HL-60/S4 (cell line): ENCODE results near the gene MYL6B.

Source experiments
- in situ Hi-C: fragments of 300-500 bp; cut with MboI; formaldehyde crosslinking; loops from 2 replicates; pipeline ENCODE4 v1.14.3; 2022; ENCODE audit warnings: low sequenced_read_pairs

MYL6B gene

DNA sequence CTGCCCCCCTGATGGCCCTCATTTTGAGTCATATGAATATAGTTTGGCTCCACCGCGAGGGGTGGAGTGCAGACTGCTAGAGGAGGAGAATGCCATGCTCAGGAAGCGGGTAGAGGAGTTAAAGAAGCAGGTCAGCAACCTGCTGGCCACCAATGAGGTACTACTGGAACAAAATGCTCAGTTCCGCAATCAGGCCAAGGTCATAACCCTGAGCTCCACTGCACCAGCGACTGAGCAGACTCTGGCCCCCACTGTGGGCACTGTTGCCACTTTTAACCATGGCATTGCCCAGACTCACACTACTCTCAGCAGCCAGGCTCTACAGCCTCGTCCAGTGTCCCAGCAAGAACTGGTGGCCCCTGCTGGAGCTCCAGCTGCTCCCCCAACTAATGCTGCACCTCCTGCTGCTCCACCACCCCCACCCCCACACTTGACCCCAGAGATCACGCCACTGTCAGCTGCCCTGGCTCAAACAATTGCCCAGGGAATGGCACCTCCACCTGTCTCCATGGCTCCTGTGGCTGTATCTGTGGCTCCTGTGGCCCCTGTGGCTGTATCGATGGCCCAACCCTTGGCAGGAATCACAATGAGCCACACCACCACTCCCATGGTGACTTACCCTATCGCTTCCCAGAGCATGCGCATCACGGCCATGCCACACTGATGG, 31.1 kb upstream of the MYL6B start:
- in situ Hi-C loops = loop anchor here (10.0 kb wide), 1 partner anchor 343 kb away; the partner anchor contains the start of gene SPRYD4

- in situ Hi-C loops = loop anchor here (10.0 kb wide), 1 partner anchor 342 kb away; the partner anchor contains the start of gene SPRYD4
Measured at GRCh38 chr12:56122637-56123036, 29.8 kb upstream of the MYL6B start.

DNA sequence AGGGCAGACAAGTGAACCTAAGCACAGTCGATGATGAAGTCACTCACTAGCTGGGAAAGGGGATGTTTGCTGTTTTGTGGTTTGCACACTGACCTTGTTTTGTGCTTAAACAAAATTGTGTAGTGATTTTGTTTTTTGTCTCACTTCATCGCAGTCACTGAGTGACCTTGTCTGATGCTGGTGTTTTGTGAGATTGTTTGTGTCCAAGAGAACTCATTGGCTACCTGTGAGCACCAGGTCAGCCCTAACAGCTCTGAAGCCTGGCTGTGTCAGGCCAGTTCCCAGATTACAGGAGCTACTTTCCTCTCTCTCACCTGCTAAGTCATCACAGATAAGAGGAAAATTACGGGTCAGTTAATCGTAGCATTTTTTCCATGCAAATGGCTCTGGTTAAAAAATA, 28.3 kb upstream of the MYL6B start:
- in situ Hi-C loops = loop anchor here (10.0 kb wide), 1 partner anchor 341 kb away; the partner anchor contains the start of gene SPRYD4

DNA sequence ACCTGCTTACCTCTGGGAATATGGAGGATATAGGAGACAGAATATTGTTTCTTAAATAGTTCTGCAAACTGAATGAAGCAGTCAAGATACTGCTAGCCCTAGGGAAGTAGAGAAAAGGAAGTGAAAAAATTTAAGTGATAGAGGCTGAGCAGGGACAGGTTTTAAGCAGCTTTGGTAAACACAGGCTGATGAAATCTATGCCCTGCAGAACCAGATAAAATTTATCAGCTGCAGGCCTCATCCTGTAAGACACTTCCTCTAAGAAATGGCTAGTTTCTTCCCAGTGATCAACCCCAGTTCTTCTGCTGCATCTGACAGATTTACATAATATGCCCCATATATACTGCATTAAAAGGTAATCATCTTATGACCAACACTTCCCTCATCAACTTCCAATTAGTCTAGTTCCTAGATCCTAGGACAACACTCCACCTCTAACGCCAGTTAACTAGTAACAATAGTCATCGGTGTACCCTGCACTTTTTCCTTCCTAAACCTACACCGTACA, 25.6 kb upstream of the MYL6B start:
- in situ Hi-C loops = loop anchor here (10.0 kb wide), 1 partner anchor 338 kb away; the partner anchor contains the start of gene SPRYD4

- in situ Hi-C loops = loop anchor here (10.0 kb wide), 1 partner anchor 337 kb away; the partner anchor contains the start of gene SPRYD4
Measured at GRCh38 chr12:56127485-56127887, 24.9 kb upstream of the MYL6B start.

DNA sequence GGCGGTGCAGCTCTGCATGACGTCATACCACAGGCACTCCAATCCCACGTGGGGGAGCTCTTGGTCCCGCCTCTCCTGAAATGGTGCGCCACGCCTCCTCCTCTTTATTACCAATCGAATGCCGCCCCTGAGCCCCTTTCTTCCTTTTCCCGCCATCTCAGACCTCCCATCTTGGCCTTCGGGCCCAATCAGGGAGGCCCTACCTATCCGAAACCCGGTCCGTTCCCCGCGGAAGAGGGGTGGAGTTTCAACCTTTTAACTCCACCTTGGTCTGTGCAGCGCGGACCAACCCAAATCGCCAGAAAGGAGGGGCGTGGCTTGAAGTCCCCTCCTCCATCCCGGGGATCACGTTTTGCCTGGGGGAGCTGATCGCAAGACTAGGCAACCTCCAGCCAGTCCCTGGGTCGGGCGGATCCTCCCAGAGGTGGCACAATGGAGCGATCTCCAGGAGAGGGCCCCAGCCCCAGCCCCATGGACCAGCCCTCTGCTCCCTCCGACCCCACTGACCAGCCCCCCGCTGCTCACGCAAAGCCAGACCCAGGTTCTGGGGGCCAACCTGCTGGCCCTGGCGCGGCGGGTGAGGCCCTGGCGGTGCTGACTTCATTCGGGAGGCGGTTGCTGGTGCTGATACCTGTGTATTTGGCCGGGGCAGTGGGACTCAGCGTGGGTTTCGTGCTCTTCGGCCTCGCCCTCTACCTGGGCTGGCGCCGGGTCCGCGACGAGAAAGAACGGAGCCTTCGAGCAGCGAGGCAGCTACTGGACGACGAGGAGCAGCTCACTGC, 24.3 kb upstream of the MYL6B start, which contains the start of gene ESYT1:
Gene ESYT1 (plus strand): TSS at position 380 of the 782 bp plus-strand sequence. CDS start 53 bp downstream, at position 433.
- in situ Hi-C loops = loop anchor here (10.0 kb wide), 1 partner anchor 337 kb away; the partner anchor contains the start of gene SPRYD4

GRCh38 chr12:56128670-56129205, 23.6 kb upstream of the MYL6B start:
- in situ Hi-C loops = loop anchor here (10.0 kb wide), 1 partner anchor 336 kb away; the partner anchor contains the start of gene SPRYD4

DNA sequence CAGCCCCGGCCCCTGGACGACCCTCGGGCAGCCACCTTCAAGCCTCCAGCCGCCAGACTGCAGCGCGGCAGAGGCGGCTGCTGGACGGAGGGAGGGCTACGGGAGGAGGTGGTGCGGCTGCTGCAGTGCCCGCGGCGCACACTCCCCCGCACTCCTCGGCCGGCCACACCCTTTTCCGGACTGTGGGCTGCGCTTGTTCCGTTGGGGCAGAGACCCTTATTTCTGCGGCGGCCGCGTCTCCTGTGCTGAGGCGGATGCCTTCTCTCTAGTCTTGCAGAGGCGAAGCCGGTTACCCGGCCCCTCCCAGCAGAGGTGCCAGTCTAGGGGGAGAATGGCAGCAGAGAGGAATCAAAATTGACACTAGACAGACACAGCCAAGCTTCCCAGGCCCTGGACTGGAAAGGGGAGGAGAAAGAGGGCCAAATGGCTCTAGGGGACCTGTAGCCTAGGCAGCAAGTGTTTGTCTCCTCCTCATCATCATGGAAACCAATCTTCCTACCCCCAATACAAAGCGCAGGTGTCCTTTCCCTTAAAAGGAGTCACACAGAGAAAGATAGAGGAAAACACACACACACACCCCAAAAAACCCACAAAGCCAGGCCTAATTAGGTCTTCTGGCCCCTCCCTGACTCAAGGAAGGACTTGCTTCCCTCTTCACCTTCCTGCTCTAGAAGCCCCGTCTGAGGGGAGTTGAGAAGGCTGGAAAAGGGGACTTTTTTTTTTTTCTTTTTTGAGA, 23.0 kb upstream of the MYL6B start:
- in situ Hi-C loops = loop anchor here (10.0 kb wide), 1 partner anchor 335 kb away; the partner anchor contains the start of gene SPRYD4

DNA sequence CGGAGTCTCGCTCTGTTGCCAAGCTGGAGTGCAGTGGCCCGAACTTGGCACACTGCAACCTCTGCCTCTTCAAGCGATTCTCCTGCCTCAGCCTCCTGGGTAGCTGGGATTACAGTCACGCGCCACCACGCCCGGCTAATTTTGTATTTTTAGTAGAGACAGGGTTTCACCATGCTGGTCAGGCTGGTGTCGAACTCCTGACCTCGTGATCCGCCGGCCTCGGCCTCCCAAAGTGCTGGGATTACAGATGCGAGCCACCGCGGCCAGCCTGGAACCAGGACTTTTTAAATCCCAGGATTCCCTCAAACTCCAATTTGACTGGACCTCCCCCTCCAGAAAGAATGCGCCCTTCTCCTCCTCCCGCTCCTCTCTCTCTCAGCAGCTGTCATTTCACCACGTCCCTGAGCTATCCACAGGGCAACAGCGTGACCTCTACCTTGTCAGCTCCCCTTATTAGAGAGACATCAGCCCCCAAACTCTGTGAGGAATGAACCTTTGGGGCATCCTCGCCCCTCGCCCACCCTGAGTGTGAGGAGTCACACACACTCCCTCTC, 22.4 kb upstream of the MYL6B start:
- in situ Hi-C loops = loop anchor here (5.0 to 10.0 kb wide), 2 partner anchors 37 to 335 kb away; partner anchors contain the start of gene SPRYD4

DNA sequence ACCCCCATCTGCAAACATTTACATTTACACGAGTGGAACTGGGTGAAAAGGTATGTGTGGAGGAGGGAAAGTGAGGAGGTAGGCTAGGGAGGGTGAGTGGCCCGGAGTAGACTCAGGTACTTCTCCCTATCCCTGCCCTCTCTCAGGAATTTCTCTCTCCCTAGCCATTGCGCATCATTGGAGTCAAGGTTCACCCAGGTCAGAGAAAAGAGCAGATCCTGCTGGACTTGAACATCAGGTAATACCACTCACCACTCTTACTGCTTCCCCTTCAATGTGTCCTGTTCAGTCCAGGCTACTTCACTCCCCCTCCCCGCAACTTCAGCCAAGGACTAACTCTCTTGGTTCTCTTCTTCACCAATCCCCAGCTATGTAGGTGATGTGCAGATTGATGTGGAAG, 21.5 kb upstream of the MYL6B start:
- in situ Hi-C loops = loop anchor here (5.0 kb wide), 1 partner anchor 36 kb away; no protein-coding TSS in a partner anchor

DNA sequence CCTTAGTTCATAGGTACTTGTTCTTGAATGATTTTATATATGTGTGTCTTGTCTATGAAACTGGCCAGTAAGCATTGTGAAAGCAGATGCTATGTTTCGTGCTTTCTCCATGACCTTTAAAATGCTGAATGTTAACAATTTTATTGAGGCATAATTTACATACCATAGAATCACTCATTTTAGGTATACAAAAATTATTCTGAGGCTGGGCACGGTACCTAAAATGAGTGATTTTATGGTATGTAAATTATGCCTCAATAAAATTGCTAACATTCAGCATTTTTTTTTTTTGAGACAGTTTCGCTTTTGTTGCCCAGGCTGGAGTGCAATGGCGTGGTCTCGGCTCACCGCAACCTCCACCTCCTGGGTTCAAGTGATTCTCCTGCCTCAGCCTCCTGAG, 17.5 kb upstream of the MYL6B start:
- in situ Hi-C loops = loop anchor here (5.0 kb wide), 1 partner anchor 32 kb away; no protein-coding TSS in a partner anchor

DNA sequence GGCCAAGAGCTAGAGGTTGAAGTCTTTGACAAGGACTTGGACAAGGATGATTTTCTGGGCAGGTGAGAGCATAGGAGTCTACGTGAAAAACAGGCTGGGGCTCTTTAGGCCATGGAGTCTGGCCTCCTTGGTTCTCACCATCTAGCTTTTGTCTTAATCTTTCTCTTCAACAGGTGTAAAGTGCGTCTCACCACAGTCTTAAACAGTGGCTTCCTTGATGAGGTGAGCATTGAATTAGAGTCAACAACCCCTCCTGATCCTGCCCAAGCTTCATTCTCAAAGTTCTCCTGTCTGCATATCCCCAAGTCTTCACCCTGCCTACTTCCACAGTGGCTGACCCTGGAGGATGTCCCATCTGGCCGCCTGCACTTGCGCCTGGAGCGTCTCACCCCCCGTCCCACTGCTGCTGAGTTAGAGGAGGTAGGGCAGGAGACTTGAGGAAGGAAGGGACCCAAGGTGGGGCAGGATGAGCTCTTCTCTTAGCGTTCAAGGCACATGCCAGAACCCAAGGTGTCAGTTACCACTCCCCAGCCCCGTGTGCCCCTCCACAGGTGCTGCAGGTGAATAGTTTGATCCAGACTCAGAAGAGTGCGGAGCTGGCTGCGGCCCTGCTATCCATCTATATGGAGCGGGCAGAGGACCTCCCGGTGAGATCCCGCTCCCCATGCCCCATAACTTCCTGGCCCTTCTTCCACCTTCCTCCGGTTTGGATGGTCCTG, 14.4 kb upstream of the MYL6B start:
- in situ Hi-C loops = no loop called here

GRCh38 chr12:56141946-56142784, 10.2 kb upstream of the MYL6B start:
- in situ Hi-C loops = no loop called here

DNA sequence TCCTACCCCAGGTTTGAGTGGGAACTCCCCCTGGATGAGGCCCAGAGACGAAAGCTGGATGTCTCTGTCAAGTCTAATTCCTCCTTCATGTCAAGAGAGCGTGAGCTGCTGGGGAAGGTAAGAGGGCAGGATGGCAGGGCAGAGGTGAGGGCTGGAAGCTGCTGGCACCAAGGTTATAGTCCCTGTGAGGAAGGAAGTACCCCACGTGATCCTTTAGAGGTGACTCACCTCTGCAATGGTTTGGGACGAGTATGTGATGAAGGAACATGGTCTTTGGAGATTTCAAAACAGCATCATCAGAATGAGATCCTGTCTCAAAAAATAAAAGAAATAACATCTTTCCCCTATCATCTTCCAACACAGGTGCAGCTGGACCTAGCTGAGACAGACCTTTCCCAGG, 9.2 kb upstream of the MYL6B start:
- in situ Hi-C loops = no loop called here

DNA sequence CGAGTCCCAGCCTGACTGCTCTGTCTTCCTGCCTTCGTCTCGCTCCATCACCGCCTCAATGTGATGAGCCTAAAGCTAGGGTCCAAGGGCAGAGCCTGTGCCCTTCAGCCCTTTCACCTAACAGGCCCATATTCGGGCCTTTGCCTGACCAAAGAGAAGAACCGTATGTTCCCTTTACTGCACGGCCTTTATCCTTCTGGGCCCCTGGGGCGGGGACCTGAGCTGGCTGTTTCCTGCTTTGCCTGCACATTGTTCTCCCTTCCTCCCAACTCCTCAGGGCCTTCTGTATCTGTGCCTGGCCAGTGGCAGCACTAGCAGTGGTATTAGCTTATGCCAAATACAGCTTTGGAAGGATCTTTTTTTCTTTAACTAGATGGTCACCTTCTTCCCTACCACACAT, 8.5 kb upstream of the MYL6B start:
- in situ Hi-C loops = no loop called here

- in situ Hi-C loops = no loop called here
Measured at GRCh38 chr12:56145217-56145616, 7.2 kb upstream of the MYL6B start.

- in situ Hi-C loops = no loop called here
Measured at GRCh38 chr12:56146492-56147460, 5.6 kb upstream of the MYL6B start.
